ENCODE results near the gene TXNRD3. TPM values are rescaled to one million over a fixed set of nuclear protein-coding genes. Genes with fewer than 3 reads are reported as not detected.
"Not testable (repeated sequence)": the region's sequence is repeated elsewhere in the genome, so short reads cannot be mapped to it uniquely, and the experiment has no call there.

TXNRD3 gene
- total RNA-seq, 1 experiment from 2014 or later = 17.0 TPM

GRCh38 chr3:126604691-126605090, 50.2 kb downstream of the TXNRD3 start:
- no peak overlapping the region for H3K4me3 Mint-ChIP-seq (ENCODE audit: low read depth, unreplicated experiment)
- BruUV-seq (replicated peaks) = no TSS peak
- intact Hi-C loops (cut with micrococcal nuclease; ENCODE audit: unreplicated experiment) = no loop called here
- H3K9me3 Mint-ChIP-seq (ENCODE audit: low read depth, unreplicated experiment) = peaks cover 7% of the 10 kb centered on the region
- H3K4me1 Mint-ChIP-seq (ENCODE audit: low read depth, unreplicated experiment) = no peaks in the 10 kb centered on the region
- H3K27me3 Mint-ChIP-seq (ENCODE audit: unreplicated experiment) = no peaks in the 10 kb centered on the region
- no peaks in the 10 kb centered on the region for H3K36me3 Mint-ChIP-seq (ENCODE audit: insufficient read depth, unreplicated experiment)
- H3K27ac Mint-ChIP-seq (ENCODE audit: unreplicated experiment) = no peak overlapping the region
- no peak for DNase-seq
- CTCF ChIA-PET = no interaction called here
- TF ChIP-seq CTCF (IDR thresholded peaks at IDR 0.05; ENCODE audit: unreplicated experiment) = no peak

GRCh38 chr3:126599101-126599500, 55.8 kb downstream of the TXNRD3 start:
- DNase-seq = no peak
- H3K27ac Mint-ChIP-seq (ENCODE audit: unreplicated experiment) = no peak overlapping the region
- no peaks in the 10 kb centered on the region for H3K36me3 Mint-ChIP-seq (ENCODE audit: insufficient read depth, unreplicated experiment)
- H3K27me3 Mint-ChIP-seq (ENCODE audit: unreplicated experiment) = no peaks in the 10 kb centered on the region
- H3K4me1 Mint-ChIP-seq (ENCODE audit: low read depth, unreplicated experiment) = no peaks in the 10 kb centered on the region
- H3K9me3 Mint-ChIP-seq (ENCODE audit: low read depth, unreplicated experiment) = peaks cover 12% of the 10 kb centered on the region
- CTCF ChIA-PET = interaction anchor here (0.6 kb wide), 1 partner anchor 28 kb away, joined by 3 read pairs; no protein-coding TSS in a partner anchor
- no peak overlapping the region for H3K4me3 Mint-ChIP-seq (ENCODE audit: low read depth, unreplicated experiment)
- intact Hi-C loops (cut with micrococcal nuclease; ENCODE audit: unreplicated experiment) = no loop called here
- BruUV-seq (replicated peaks) = no TSS peak
- TF ChIP-seq CTCF (IDR thresholded peaks at IDR 0.05; ENCODE audit: unreplicated experiment) = no peak

- intact Hi-C loops (cut with micrococcal nuclease; ENCODE audit: unreplicated experiment); CTCF ChIA-PET; H3K27me3 Mint-ChIP-seq (ENCODE audit: unreplicated experiment): not testable (repeated sequence)
Observed at GRCh38 chr3:126595479-126595878, 59.4 kb downstream of the TXNRD3 start.

GRCh38 chr3:126591515-126591914, 63.4 kb downstream of the TXNRD3 start:
- Mint-ChIP-seq H3K27me3 (ENCODE audit: unreplicated experiment) (peaks cover 12% of the 10 kb centered on the region), H3K9me3 (ENCODE audit: low read depth, unreplicated experiment) (peaks cover 23% of the 10 kb centered on the region)
- intact Hi-C loops (cut with micrococcal nuclease; ENCODE audit: unreplicated experiment); H3K36me3 Mint-ChIP-seq (ENCODE audit: insufficient read depth, unreplicated experiment); BruUV-seq (replicated peaks); H3K4me3 Mint-ChIP-seq (ENCODE audit: low read depth, unreplicated experiment); DNase-seq; H3K27ac Mint-ChIP-seq (ENCODE audit: unreplicated experiment); H3K4me1 Mint-ChIP-seq (ENCODE audit: low read depth, unreplicated experiment): not testable (repeated sequence)
- CTCF ChIA-PET = interaction anchor here (0.7 kb wide), 1 partner anchor 61 kb away, joined by 4 read pairs; no protein-coding TSS in a partner anchor

More at GRCh38 chr3:126595479-126595878, 59.4 kb downstream of the TXNRD3 start:
- not testable (repeated sequence) for H3K36me3 Mint-ChIP-seq (ENCODE audit: insufficient read depth, unreplicated experiment); BruUV-seq (replicated peaks); H3K4me1 Mint-ChIP-seq (ENCODE audit: low read depth, unreplicated experiment); DNase-seq; H3K27ac Mint-ChIP-seq (ENCODE audit: unreplicated experiment); H3K4me3 Mint-ChIP-seq (ENCODE audit: low read depth, unreplicated experiment)
- H3K9me3 Mint-ChIP-seq (ENCODE audit: low read depth, unreplicated experiment) = peaks cover 12% of the 10 kb centered on the region

DNA sequence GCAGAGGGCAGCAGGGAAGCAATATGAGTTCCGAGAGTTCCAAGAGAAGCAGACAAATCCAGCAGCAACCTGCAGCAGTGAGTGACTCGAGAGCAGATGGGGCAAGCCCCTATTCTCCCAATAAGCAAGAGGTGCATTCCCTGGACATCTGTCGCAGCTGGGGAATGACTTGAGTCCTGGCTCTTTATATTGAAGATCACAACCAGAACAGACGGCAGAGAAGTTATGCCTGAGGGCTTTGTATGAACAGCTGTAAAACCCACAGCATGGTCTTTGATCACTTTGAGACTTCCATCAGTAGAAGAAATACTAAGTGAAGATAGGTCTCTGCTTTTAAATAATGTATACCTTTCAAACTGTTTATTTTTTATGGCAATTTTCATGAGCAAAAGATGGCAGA, 72.6 kb downstream of the TXNRD3 start:
- CTCF ChIA-PET = no interaction called here
- H3K27ac Mint-ChIP-seq (ENCODE audit: unreplicated experiment) = no peak overlapping the region
- no peaks in the 10 kb centered on the region for H3K9me3 Mint-ChIP-seq (ENCODE audit: low read depth, unreplicated experiment)
- no peak for DNase-seq
- no peak overlapping the region for H3K4me3 Mint-ChIP-seq (ENCODE audit: low read depth, unreplicated experiment)
- H3K36me3 Mint-ChIP-seq (ENCODE audit: insufficient read depth, unreplicated experiment) = no peaks in the 10 kb centered on the region
- intact Hi-C loops (cut with micrococcal nuclease; ENCODE audit: unreplicated experiment) = no loop called here
- no peak for TF ChIP-seq CTCF (IDR thresholded peaks at IDR 0.05; ENCODE audit: unreplicated experiment)
- peaks cover 73% of the 10 kb centered on the region for H3K27me3 Mint-ChIP-seq (ENCODE audit: unreplicated experiment)
- H3K4me1 Mint-ChIP-seq (ENCODE audit: low read depth, unreplicated experiment) = no peaks in the 10 kb centered on the region
- BruUV-seq (replicated peaks) = no TSS peak
